Measurements from ENCODE around the gene MAMLD1. TPM values are rescaled to one million over a fixed set of nuclear protein-coding genes. Genes with fewer than 3 reads are reported as not detected.

The MAMLD1 gene
- total RNA-seq, 1 donor from 2014 or later, result 7.0 TPM

DNA sequence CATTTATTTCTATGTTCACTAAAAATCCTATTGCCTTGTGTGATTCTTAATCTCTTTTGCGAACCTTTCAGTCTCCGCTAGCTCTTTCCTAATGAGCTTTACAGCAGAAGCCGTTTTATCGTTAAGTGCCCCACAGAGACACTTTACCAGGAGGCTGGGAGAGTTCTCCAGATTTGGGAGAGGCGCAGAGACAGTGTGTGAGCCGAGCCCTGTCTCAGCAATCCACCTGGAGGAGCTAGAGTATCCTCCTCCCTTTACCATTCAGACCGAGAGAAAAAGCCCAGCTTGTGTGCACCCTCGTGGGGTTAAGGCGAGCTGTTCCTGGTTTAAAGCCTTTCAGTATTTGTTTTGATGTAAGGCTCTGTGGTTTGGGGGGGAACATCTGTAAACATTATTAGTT lies 150.4 kb downstream of the MAMLD1 start:
- Mint-ChIP-seq H3K4me3 (no peak overlapping the region), H3K9me3 (no peaks in the 10 kb centered on the region), H3K27ac (no peak overlapping the region), H3K36me3 (no peaks in the 10 kb centered on the region), H3K4me1 (ENCODE audit: unreplicated experiment) (no peaks in the 10 kb centered on the region), H3K27me3 (no peaks in the 10 kb centered on the region)
- no peak for DNase-seq (ENCODE audit: extremely low spot score, unreplicated experiment)
- TF ChIP-seq, protein P1, sequence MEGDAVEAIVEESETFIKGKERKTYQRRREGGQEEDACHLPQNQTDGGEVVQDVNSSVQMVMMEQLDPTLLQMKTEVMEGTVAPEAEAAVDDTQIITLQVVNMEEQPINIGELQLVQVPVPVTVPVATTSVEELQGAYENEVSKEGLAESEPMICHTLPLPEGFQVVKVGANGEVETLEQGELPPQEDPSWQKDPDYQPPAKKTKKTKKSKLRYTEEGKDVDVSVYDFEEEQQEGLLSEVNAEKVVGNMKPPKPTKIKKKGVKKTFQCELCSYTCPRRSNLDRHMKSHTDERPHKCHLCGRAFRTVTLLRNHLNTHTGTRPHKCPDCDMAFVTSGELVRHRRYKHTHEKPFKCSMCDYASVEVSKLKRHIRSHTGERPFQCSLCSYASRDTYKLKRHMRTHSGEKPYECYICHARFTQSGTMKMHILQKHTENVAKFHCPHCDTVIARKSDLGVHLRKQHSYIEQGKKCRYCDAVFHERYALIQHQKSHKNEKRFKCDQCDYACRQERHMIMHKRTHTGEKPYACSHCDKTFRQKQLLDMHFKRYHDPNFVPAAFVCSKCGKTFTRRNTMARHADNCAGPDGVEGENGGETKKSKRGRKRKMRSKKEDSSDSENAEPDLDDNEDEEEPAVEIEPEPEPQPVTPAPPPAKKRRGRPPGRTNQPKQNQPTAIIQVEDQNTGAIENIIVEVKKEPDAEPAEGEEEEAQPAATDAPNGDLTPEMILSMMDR (conservative IDR thresholded peaks at IDR 0.05), result no peak

DNA sequence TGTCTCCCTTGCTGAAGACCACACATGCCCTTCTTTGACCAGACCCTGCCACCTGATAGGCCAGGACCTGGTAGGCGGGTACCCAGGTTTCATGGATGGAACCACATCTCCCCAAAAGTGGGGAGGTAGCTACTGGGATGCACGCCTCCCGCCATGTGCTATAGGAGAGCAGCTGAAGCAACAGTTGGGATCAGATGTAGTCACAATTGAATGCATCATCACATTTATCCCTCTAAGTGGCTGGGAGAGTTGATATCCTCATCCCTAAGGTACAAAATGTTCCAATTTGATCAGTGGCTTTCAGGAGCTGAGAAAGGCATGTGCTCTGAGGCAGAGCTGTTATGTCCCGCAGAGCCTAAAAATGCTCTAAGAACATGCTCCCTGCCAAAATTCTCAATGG lies 151.3 kb downstream of the MAMLD1 start:
- H3K36me3 Mint-ChIP-seq, result no peaks in the 10 kb centered on the region
- H3K9me3 Mint-ChIP-seq, result no peaks in the 10 kb centered on the region
- no peaks in the 10 kb centered on the region for H3K4me1 Mint-ChIP-seq (ENCODE audit: unreplicated experiment)
- no peak overlapping the region for H3K27ac Mint-ChIP-seq
- no peaks in the 10 kb centered on the region for H3K27me3 Mint-ChIP-seq
- H3K4me3 Mint-ChIP-seq, result no peak overlapping the region
- no peak for DNase-seq (ENCODE audit: extremely low spot score, unreplicated experiment)
- TF ChIP-seq, protein P1 (conservative IDR thresholded peaks at IDR 0.05), result no peak

GRCh38 chrX:150515801-150516200 lies 152.7 kb downstream of the MAMLD1 start:
- Mint-ChIP-seq H3K36me3 (no peaks in the 10 kb centered on the region), H3K4me1 (ENCODE audit: unreplicated experiment) (no peaks in the 10 kb centered on the region), H3K4me3 (no peak overlapping the region), H3K27me3 (no peaks in the 10 kb centered on the region), H3K9me3 (no peaks in the 10 kb centered on the region), H3K27ac (no peak overlapping the region)
- no peak for DNase-seq (ENCODE audit: extremely low spot score, unreplicated experiment)
- TF ChIP-seq, protein P1 (conservative IDR thresholded peaks at IDR 0.05), result no peak

GRCh38 chrX:150517303-150517910 lies 154.3 kb downstream of the MAMLD1 start:
- TF ChIP-seq, protein P1 (conservative IDR thresholded peaks at IDR 0.05), result no peak
- Mint-ChIP-seq H3K4me1 (ENCODE audit: unreplicated experiment) (no peaks in the 10 kb centered on the region), H3K27ac (no peak overlapping the region), H3K36me3 (no peaks in the 10 kb centered on the region), H3K4me3 (no peak overlapping the region), H3K27me3 (no peaks in the 10 kb centered on the region), H3K9me3 (no peaks in the 10 kb centered on the region)
- DNase-seq (ENCODE audit: extremely low spot score, unreplicated experiment), result no peak

DNA sequence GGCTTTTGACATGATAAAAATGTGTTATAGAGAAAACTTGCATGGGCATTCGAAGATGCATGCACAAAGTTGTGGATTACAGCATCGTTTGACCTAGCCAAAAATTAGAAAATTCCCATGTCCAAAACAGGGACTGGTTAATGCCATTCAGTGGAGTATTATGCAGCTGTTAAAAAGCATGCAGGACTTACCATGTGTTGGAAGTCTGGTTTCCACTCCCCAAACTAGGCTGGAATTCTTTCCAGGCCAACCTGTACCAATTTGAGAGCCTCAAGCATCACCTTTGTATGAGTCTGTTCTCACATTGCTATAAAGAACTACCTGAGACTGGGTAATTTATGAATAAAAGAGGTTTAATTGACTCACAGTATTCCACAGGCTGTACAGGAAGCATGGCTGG lies 159.4 kb downstream of the MAMLD1 start:
- Mint-ChIP-seq H3K4me1 (ENCODE audit: unreplicated experiment) (no peaks in the 10 kb centered on the region), H3K27me3 (no peaks in the 10 kb centered on the region), H3K9me3 (no peaks in the 10 kb centered on the region), H3K4me3 (no peak overlapping the region), H3K36me3 (no peaks in the 10 kb centered on the region), H3K27ac (no peak overlapping the region)
- no peak for DNase-seq (ENCODE audit: extremely low spot score, unreplicated experiment)
- TF ChIP-seq, protein P1 (conservative IDR thresholded peaks at IDR 0.05), result no peak

All from type B pancreatic cell (in vitro differentiated cells).